ENCODE data around the gene ATP6V1G2. TPM values are rescaled to one million over a fixed set of nuclear protein-coding genes. Genes with fewer than 3 reads are reported as not detected.

The ATP6V1G2 gene
- total and polyA plus RNA-seq, 2 experiments from 2014 or later: 2.4 to 2.7 TPM

- no peak for TF ChIP-seq CTCF (conservative IDR thresholded peaks at IDR 0.05; ENCODE audit: low read depth in 2 of 2)
- TF ChIP-seq REST (IDR thresholded peaks at IDR 0.05; ENCODE audit: unreplicated experiment): no peak
- no peak for TF ChIP-seq EZH2phosphoT487 (IDR thresholded peaks at IDR 0.05; ENCODE audit: unreplicated experiment)
- no peak for TF ChIP-seq ZNF114 (CRISPR knock-in tag; IDR thresholded peaks at IDR 0.05)
- no peak; the same call in 1 of the 2 replicates for TF ChIP-seq POLR2AphosphoS5 (IDR thresholded peaks at IDR 0.05; ENCODE audit: low read depth)
- no peak for TF ChIP-seq NANOG (IDR thresholded peaks at IDR 0.05; ENCODE audit: borderline replicate concordance)
- TF ChIP-seq ETS1 (IDR thresholded peaks at IDR 0.05): no peak
- no peak for TF ChIP-seq STAT1 (IDR thresholded peaks at IDR 0.05; ENCODE audit: unreplicated experiment)
Measured at GRCh38 chr6:31531771-31532643, 14.4 kb downstream of the ATP6V1G2 start (continued).

GRCh38 chr6:31531162-31531561, 15.2 kb downstream of the ATP6V1G2 start:
- Histone ChIP-seq H3K9me2 (ENCODE audit: insufficient read depth) (no peaks in the 10 kb centered on the region), H2AFZ (no peak overlapping the region), H3K79me2 (replicated peaks; ENCODE audit: insufficient read depth) (peaks cover 42% of the 10 kb centered on the region), H3K4me2 (no peak overlapping the region), H3K36me3 (ENCODE audit: insufficient read depth) (peaks cover 64% of the 10 kb centered on the region), H3K4me1 (ENCODE audit: insufficient read depth) (peaks cover 4% of the 10 kb centered on the region), H3F3A (replicated peaks; ENCODE audit: low read depth) (peaks cover 67% of the 10 kb centered on the region), H3K4me3 (no peak overlapping the region), H4K20me1 (replicated peaks; ENCODE audit: insufficient read depth) (peaks cover 46% of the 10 kb centered on the region), H3K27ac (ENCODE audit: low read depth) (no peak overlapping the region), H3K27me3 (ENCODE audit: insufficient read depth) (no peaks in the 10 kb centered on the region)
- peaks cover 76% of the 10 kb centered on the region for H3K36me3 Mint-ChIP-seq (ENCODE audit: low read depth)
- peaks cover 16% of the 10 kb centered on the region for H3K27me3 Mint-ChIP-seq (ENCODE audit: insufficient read depth, low read depth, poor library complexity)
- no peaks in the 10 kb centered on the region for H3K9me3 Mint-ChIP-seq
- H3K27ac Mint-ChIP-seq: no peak overlapping the region; the same call in 1 of the 2 replicates
- DNase-seq (ENCODE audit: low spot score) (no peak), ATAC-seq (no peak)
- TF ChIP-seq ZNF462 (CRISPR knock-in tag; IDR thresholded peaks at IDR 0.05) (no peak), STAT1 (IDR thresholded peaks at IDR 0.05; ENCODE audit: unreplicated experiment) (no peak)
- H3K4me3 Mint-ChIP-seq: no peak overlapping the region
- peaks cover 42% of the 10 kb centered on the region for H3K4me1 Mint-ChIP-seq

Data from GM23338 (cell line).